Nucleus accumbens (tissue), 56 donors: ENCODE data around the gene ISOC2.
A peak's percentile ranks its signal among the peaks of the same experiment; 100 is the strongest.
"Not testable (repeated sequence)": the region's sequence is repeated elsewhere in the genome, so short reads cannot be mapped to it uniquely, and the experiment has no call there.

Experiments
- DNase-seq, 56 donors: peaks; one replicate each; lab custom pipeline; 2025; lab: John Stamatoyannopoulos, UW

ISOC2 gene, protein sequence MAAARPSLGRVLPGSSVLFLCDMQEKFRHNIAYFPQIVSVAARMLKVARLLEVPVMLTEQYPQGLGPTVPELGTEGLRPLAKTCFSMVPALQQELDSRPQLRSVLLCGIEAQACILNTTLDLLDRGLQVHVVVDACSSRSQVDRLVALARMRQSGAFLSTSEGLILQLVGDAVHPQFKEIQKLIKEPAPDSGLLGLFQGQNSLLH

DNA sequence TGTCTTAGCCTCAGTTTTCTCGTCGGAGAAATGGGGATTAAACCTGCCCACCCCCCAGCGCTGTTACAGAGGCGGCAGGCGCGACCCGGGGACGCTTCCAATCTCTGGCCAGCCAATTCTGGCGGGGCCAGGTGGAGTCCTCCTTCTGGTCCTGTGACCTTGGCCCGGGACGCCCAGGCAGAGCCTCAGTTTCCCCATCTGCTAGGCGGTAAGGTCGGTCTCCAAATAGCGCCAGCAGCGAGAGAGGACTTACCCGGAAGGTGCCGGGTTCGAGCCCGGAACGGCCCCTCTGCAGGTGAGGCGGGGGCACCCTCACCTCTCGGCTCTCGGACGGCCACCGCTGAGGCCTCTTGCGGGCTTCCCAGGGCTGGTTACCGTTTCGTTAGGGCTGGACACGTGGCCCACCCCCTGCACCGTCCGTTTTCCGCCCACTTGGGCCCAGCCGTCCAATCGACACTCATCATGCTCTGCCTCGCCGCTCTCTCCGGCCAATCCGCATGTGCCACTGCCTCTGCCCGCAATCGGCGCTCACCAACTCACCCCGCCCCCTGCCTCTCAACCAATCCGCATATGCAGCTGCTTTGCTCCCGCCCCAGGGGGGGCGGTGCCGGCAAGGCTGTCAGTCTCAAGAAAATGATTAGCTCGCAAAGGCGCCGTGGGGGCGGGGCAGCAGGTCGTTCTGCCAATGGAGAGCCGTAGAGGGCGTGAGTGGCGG lies at the start of gene ISOC2:
Gene ISOC2, minus strand, starts transcription at position 384 of the 715 bp plus-strand sequence. CDS start 5,156 bp downstream, outside the sequence.
- DNase-seq = peak; percentile 87 to 100 (median 99)

DNA sequence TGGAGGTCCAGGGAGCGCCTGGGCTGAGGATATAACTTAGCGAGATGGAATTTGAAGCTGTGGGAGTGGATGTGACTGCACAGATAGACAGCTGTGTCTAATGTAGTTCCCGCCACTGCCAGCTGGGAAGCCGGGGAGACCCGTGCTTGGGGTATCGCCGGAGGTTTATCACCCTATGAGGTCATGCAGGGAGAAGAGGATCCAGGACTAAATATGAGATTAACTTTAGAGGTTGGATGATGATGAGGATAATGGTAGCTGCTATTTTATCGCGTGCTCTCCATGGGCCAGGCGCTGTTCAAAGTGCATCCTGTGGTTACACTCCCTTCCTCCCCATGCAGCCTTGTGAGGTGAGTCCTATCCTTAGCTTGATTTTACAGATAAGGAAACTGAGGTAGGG lies 46.7 kb upstream of the ISOC2 start:
- DNase-seq = no peak

DNA sequence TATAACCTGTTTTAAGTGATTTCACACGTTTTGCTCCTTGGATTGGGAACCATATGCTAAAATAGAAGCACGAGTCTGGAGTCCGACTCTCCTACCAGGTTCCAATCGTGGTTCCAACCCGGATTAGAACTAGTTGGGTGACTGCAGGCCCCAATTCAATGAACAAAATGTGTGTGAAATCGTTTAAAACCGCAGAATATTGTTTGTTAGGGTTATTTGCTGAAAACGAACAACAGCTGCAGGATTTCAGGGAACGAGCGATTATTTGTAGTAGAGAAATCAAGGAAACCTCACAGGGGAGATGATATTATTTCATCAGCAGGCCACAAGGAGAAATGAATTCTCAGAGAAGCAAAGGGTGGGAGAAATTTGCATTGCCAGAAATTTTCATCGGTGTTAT lies 43.5 kb upstream of the ISOC2 start:
- no peak for DNase-seq

DNA sequence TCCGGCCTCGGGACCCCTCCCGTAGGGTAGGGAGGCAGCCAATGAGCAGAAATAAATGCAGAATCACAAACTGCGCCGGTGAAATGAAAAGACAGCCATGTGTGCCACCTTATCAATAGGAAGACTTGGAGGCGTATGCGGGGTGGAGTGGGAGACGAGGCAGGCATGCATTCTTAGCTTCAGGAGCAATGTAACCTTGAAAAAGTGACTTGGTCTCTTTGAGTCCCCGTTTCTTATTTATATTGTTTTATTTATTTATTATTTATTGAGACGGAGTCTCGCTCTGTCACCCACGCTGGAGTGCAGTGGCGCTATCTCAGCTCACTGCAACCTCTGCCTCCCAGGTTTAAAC lies 42.8 kb upstream of the ISOC2 start:
- no peak for DNase-seq

DNA sequence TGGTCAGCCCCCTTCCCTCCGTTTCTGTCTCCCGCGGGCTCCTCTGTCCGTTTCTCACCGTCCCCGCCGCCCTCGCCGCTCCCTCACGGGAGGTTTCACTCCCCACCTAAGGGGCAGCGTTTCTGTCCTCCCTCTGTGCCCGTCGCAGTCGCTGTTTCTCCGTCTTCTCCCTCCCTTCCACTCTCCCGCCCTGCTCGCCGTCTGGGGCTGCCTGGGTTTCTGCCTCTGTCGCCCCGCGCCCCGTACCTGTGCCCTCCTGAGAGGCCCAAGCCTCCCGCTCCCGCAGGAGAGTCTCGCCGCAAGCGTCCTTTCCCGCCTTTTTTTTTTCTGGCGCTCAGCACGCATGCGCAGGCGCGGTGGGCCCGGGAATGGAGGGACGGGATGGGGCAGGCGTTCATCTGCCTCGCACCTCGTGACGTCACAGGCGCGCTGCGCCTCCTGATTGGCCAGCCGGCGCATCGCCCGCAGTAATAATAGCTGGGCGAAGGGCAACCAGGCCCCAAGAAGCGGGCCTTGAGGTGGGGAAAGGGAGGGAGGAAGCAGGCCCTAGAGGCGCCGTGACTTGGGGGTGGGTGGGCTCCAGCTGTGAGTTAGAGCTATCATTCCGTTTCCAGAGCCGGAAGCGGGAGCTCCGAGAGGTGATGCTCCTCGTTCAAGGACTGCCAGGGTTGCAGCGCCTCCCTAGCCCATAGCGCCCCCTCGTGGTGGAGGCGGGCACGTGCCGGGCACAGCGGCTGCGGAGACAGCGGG lies 42.2 kb upstream of the ISOC2 start:
- DNase-seq = peak in 55 of 56 donors; percentile 51 to 99 (median 93)

DNA sequence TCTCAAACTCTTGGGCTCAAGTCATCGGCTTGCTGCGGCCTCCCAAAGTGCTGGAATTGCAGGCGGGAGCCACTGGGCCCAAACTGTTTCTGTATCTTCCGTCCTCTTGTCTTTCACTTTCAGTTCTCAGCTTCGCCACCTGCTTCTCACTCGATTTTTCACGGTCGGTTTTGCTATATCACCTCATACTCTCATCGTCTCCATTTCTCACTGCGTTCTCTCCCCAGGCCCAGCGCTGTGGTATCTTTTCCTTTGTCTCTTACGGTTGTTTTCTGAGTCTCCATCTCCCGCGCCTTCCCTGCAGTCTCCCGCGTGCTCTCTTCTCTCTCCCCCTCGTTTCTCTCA lies 41.7 kb upstream of the ISOC2 start:
- DNase-seq = no peak

DNA sequence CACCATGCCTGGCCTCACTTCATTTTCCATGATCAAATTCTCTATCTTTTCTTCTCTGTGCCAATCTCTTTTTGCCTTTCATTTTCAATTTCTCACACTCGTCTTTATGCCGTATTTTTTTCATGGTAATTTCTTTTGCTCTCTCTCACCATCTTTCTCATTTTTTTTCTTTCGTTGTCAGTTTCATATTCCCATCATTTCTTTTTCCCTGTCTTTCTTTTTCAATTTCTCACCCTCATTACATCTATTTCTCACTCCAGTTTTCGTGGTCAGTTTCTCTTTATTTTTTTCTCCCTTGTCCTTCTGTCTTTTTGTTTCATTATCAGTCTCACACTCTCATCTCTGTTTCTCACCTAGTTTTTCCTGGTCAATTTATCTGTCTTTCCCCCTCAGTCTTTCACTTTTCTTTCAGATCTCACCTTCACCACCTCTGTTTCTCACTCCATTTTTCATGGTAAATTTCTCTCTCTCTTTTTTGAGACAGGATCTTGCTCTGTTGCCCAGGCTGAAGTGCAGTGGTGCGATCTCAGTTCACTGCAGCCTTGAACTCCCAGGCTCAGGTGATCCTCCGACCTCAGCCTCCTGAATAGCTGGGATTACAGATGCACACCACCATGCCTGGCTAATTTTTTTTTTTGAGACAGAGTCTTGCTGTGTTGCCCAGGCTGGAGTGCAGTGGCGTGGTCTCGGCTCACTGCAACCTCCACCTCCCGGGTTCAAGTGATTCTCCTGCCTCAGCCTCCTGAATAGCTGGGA lies 40.9 kb upstream of the ISOC2 start:
- no peak for DNase-seq

DNA sequence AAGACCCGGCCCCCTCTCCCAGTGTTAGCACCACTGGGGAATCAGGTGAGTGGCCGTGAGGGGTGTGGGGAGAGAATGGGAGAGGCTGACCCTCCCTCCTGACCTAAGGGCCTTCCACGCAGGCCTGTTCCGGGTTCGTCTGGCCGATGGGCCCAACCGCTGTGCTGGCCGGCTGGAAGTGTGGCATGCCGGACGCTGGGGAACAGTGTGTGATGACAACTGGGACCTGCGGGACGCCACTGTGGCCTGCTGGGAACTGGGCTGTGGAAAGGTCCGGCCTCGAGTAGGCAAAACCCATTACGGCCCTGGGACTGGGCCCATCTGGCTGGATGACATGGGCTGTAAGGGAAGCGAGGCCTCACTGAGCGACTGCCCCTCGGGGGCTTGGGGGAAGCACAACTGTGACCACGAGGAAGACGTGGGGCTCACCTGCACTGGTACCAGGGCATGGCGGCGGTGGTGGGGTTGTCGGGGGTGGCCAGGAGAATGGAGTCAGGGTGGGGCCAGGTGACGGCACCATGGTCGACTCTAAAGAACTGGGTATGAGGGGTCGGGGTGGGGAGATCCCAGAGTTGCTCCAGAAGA lies 39.0 kb upstream of the ISOC2 start:
- DNase-seq = no peak

DNA sequence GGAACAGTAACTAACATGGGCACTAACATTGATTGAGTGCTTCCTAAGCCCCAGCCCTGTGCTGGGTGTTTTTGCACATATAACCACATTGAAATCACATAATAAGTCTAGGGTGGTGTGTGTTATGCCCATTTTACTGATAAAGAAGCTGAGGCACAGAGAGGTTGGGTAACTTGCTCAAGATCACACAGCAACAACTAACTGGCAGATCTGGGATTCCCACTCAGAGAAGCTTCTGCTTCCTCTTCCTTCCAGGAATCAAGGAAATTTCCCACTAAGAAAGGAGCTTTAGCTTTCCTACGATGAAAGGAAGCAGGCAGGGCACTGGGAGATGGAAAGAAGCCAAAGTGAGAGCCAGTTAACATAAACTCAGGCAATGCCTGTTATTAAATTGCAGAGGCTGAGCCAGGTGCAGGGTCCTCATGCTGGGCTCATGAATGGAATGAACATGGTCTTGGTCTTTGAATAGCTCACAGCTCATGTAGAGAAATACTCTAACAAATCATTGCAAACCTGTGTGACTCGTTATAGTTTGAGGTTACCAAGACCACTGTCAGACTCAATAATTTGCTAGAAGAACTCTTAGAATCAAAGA lies 36.9 kb upstream of the ISOC2 start:
- no peak for DNase-seq

DNA sequence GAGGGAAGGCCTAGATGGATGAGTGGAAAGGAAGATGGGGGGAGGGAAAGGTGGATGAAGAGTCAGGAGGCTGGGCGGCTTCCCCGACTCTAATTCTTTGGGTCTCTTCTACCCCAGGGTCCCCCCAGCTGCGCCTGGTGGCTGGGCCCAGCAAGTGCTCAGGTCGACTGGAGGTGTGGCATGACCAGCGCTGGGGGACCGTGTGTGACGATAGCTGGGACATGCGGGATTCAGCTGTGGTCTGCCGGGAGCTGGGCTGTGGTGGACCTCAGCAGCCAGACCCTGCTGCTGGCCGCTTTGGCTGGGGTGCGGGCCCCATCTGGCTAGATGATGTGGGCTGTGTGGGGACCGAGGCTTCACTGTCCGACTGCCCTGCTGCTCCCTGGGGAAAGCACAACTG lies 36.3 kb upstream of the ISOC2 start:
- no peak for DNase-seq

DNA sequence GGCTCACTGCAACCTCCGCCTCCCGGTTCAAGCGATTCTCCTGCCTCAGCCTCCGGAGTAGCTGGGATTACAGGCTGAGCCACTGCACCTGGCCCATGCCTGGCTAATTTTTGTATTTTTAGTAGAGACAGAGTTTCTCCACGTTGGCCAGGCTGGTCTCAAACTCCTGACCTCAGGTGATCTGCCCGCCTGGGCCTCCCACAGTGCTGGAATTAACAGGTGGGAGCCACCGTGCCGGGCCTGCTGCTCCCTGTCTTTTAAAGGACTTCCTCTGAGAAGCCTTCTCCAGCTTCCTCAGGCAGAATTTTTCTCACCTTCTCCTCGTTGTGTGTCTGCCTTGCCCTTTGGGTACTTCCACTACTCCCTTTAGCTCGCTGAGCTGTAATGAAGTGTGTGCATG lies 35.4 kb upstream of the ISOC2 start:
- not testable (repeated sequence) for DNase-seq

DNA sequence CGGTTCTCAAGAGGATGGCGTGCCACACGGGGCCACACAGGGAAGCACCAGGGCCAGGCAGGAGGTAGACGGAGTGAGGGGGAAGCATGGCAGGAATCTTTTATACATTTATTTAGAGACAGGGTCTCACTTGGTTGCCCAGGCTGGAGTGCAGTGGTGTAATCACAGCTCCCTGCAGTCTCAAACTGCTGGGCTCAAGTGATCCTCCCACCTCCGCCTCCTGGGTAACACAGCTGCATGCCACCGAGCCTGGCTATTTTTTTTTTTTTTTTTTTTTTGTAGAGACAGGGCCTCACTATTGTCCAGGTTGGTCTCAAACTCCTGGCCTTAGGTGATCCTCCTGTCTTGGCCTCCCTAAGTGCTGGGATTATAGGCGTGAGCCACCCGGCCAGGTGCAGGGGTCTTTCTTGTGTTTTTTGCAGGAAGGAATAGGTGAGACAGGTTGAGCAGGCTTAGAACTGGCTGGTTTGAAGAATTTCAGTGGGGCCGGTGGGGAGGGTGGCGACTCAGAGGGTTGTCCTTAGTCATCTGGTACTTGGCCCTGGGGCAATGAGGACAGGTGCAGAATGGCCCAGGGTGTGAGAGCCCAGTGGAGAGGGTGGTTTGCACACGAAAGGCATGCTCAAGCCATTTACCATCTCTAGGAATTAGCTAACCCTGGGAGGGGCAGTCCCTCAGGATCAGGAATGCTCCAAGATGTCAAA lies 34.4 kb upstream of the ISOC2 start:
- DNase-seq = no peak

DNA sequence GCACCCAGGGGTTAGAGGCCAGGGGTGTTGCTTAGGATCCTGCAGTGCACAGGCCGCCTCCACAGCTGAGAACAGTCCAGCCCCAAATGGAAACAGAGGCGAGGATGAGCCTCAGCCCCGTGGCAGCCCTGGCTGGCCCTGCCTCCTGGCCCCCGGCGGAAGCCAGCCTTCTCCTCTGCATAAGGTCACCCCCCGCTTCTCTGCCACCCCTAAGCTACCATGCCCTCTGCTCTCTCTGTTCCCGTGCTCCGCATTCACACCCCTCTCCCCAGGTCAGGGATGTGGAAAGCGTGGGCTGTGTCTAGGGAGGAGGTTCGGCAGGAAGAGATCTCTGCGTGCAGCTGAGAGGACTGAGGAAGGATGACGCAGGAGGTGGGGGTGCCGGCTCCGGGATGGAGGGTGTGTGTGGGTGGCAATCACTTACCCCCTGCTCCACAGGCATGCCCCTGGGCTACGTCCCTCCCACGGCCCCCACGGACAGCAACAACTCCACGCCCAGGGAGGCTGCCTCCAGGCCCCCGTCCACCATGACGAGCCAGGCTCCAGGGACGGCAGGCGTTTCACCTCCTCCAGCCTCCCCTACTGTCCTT lies 32.8 kb upstream of the ISOC2 start:
- peak in 15 of 56 donors; percentile 12 to 58 (median 28) for DNase-seq

DNA sequence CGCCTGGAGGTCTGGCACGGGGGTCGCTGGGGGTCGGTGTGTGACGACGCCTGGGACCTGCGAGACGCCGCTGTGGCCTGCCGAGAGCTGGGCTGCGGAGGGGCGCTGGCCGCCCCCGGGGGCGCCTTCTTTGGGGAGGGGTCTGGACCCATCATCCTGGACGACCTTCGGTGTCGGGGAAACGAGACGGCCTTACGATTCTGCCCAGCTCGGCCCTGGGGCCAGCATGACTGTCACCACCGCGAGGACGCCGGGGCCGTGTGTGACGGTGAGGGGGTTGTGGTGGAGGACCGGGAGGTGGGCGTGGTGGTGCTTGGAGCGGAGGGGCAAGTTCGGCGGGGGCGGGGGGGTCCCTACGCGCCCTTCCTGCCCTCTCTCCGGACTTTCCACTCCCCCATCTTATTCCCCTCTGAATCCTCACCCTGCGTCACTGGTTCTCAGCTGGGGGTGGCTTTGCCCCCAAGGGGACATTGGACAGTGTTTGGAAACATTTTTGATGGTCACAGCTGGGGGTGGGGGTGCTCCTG lies 32.3 kb upstream of the ISOC2 start:
- no peak for DNase-seq

DNA sequence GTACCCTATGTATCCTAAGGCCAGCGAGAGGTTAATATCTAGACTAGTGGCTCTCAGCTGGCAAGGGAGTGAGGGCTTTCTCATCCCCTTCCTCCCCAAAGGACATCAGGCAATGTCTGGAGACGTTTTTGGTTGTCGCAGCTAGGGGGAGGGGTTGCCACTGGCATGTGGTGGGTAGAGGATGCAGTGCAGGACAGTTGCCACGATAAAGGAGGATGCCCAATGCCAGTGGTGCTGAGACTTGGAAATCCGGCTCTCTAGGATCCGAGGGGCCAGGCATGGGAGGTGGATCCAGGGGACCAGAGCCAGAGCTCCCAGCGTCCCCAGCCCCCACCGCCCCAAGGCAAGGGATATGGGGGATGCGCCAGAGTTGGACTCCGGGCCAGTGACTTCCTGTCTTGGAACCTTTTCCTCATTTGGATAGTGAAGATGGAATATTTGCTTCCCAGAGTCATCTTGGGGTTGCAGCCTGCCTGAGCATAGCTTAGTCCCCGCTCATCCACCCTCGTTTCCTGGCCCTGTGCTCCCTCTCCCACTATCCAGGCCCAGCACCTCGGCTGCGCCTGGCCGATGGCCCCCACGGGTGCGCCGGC lies 31.7 kb upstream of the ISOC2 start:
- no peak for DNase-seq

DNA sequence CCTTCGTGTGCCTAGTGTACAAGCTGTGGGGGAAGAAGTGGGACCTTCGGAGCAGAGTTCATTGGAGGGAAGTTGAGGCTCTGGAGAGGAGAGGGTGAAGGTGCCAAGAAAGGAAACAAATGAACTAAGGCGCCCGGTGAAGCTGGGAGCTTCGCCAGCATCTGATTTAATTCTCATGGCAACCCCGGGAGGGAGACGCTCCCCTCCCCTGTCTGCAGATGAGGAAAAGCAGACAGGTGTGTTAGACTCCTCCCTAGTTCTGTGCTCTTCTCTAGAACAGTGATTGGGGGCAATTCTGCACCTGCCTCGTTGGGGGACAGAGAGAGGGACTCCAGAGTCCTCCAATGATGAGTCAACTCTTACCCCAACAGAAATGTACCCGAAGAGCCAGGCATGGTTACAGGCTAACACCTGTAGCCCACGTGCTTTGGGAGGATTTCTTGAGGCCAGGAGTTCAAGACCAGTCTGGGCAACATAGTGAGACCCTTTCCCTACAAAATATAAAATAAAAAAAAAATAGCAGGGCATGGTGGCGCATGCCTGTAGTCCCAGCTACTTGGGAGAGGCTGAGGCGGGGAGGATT lies 31.0 kb upstream of the ISOC2 start:
- DNase-seq = peak in 15 of 56 donors; percentile 5 to 56 (median 37)

DNA sequence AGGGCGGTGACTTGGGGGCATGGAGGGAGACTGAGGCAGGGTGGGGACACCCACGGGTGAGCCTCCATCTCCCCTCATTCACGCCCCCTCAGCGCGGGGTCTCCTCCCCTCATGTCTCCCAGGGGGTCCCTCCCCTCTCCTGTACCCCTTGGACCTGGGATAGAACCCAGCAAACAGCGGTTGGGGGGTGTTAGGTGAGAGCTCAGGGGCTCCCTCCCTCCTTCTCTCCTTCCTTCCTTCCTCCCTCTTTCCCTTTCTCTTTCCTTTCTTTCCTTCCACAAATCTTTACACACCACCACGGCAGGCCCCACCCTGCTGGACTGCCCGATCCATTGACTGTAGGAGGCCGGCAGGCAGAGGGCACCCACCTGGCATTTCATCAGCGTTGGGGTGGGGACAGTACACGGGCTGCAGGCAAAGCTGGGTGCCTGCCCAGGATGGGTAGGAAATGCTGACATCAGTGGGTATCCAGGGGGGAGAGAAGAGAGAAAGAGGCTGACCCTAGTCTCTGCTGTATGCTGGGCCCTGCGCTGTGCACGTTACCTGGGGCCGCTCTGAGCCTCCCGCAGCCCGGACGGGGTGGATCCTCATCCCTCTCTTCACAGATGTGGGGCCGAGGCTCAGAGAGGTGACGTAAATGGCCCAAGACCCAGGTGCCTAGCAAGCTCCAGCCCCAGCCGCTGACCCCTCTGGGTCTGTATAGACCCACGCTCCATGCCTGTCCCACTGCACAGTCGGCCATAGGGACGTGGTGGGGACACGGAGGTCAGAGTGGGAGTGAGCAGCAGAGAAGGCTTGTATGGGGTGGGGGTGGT lies 30.3 kb upstream of the ISOC2 start:
- DNase-seq = no peak
